HG02763 (cell line): ENCODE results near the gene NME7.
"Not testable (repeated sequence)": the region's sequence is repeated elsewhere in the genome, so short reads cannot be mapped to it uniquely, and the experiment has no call there.

Experiments used
- ATAC-seq: cut with Tn5 transposase; IDR thresholded peaks from one replicate; pipeline ENCODE4 v1.9.1; 2021; ENCODE audit warnings: mild to moderate bottlenecking, moderate library complexity; ENCODE audit not compliant: unreplicated experiment

Gene NME7

DNA sequence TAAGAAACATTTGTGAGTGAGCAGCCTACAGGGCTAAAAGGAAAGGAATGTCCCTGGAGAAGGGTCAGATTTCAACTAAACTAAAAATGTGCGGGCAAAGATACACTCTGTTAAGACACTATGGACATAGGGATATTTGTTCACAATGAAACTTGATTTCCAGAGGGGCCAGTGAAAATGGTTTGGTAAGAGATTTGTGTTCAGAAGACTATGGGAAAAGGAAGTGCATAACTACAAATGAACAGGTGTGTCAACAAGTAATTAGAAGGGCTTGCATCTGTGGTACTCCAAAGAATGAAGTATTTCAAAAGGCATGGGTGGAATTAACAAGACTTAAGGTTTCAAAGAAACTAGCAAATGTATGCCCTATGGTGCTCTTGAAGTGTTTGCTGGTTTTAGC, 60.4 kb downstream of the NME7 start:
- no peak for ATAC-seq

GRCh38 chr1:169305948-169306347, 61.6 kb downstream of the NME7 start:
- ATAC-seq = no peak

- ATAC-seq = no peak
Observed at GRCh38 chr1:169305356-169305755, 62.2 kb downstream of the NME7 start.

- no peak for ATAC-seq
Observed at GRCh38 chr1:169300854-169301253, 66.7 kb downstream of the NME7 start.

GRCh38 chr1:169298441-169298840, 69.2 kb downstream of the NME7 start:
- ATAC-seq = no peak

DNA sequence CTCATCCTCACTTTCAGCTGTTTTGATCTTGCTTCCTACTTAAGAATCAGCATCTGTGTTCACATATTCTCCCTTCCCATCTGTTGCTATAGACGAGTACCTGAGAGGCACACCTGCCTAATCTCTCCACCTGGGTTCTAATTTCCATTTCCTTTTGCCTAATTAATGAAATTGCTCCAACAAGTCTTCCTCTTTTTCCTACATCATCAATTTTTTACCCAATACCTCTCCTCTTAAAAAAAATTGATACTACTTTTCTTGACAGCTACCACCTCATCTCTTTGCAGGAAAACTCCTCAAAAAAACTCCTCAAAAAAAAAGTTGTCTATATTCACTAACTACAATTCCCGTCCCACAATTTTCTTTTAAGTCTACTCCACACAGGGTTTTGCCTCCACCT, 71.8 kb downstream of the NME7 start:
- no peak for ATAC-seq

- ATAC-seq = no peak
Observed at GRCh38 chr1:169295425-169295824, 72.2 kb downstream of the NME7 start.

DNA sequence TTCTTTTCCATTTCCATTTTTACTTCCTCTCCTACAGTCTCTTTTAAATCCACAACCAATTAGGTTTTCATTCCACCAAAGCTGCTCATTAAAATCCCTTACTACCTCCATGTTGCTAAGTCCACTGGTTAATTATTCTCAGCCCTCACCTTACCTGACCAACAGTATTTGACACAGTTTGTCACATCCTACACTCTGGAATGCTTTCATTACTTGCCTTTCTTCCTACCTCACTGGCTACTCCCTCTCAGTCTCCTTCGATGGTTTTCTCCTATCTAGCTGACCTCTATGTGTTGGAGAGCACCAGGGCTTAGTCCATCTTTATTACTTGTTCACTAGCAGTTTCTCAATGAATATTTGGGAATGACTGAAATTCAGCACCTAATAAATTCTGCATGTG, 78.6 kb downstream of the NME7 start:
- ATAC-seq = no peak

GRCh38 chr1:169288011-169288414, 79.6 kb downstream of the NME7 start:
- ATAC-seq = no peak

GRCh38 chr1:169287280-169287679, 80.3 kb downstream of the NME7 start:
- no peak for ATAC-seq

- ATAC-seq = not testable (repeated sequence)
Observed at GRCh38 chr1:169281562-169281961, 86.0 kb downstream of the NME7 start.

GRCh38 chr1:169271098-169271497, 96.5 kb downstream of the NME7 start:
- no peak for ATAC-seq

- no peak for ATAC-seq
Observed at GRCh38 chr1:169266133-169266532, 101.5 kb downstream of the NME7 start.

DNA sequence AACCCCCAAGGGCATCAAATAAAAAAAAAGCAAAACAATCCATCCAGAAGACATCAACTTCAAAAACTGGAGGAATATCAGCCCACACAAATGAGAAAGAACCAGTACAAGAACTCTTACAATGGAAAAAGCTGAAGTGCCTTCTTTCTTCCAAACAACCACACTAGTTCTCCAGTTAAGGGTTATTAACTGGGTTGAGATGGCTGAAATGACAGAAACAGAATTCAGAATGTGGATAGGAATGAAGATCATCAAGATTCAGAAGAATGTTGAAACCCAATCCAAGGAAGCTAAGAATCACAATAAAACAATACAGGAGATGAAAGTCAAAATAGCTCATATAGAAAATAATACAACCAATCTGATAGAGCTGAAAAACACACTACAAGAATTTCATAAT, 104.5 kb downstream of the NME7 start:
- no peak for ATAC-seq

DNA sequence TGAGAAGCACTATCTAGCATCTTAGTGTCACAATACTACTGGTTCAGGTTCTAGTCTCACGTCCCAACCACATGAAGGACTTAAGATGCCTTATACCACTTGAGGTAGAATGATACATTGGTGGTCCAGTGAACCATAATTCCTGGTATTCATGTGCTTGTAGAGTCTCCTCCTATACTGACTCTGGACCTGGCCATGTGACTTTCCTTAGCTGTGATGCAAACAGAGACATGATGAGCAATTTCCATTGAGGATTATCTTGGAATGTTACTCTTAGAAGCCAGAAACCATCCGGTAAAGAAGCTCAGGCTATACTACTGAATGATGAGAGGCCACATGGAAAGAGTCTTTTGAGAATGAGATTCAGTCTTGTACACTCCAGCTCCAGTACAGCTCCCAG, 105.7 kb downstream of the NME7 start:
- ATAC-seq = no peak

DNA sequence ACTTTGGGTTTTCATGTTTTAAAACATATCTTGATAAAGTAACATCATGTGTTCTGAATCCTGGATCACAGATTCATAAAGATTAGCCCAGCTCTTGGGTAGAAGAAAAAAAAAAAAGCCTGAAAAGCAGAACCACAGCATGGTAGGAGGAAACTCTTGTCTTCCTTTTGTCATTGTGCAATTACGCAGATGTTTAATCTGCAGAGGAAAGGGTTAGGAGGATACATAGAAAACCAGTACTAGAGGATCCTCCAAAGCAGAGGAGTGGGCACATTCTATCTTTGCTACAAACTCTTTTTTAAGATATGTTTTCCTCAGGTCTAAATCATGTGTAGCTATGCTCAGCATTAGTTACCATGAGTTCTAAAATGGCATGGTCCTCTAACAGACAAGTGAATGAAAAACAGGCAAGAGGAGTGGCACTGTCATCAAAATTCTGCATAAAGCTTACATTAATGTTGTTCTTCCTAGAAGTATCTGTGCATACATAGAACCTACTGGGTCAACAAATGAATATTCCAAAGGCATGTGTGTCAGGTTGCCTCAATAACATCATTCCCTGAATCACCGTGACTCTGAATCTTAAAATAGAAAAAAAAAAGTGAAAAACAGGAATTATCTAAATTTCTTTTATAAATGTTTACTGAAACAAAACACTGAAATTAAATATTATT, 107.0 kb downstream of the NME7 start:
- no peak for ATAC-seq

- no peak for ATAC-seq
Observed at GRCh38 chr1:169259816-169260215, 107.8 kb downstream of the NME7 start.

DNA sequence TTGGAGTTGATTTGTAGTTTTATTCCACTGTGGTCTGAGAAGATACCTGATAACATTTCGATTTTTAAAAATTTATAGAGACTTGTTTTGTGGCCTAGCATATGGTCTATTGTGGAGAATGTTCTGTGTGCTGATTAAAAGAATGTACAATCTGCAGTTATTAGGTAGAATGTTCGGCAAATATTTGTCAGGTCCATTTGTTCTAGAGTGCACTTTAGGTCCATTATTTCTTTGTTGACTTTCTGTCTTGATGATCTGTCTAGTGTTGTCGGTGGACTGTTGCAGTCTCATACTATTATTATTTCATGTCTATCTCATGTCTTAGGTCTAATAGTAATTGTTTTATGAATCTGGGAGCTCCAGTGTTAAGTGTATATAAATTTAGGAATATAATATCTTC, 116.8 kb downstream of the NME7 start:
- ATAC-seq = no peak

DNA sequence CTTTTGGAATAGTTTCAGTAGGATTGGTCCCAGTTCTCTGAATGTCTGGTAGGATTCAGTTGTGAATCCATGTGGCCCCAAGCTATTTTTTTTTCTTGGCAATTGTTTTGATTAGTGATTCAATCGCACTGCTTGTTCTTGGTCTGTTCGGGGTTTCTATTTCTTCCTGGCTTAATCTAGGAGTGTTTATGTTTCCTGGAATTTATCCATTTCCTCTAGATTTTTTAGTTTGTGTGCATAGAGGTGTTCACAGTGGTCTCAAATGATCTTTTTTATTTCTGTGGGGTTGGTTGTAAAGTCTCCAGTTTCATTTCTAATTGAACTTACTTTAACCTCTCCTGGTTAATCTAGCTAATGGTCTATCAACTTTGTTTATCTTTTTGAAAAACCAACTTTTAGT, 117.6 kb downstream of the NME7 start:
- ATAC-seq = no peak

DNA sequence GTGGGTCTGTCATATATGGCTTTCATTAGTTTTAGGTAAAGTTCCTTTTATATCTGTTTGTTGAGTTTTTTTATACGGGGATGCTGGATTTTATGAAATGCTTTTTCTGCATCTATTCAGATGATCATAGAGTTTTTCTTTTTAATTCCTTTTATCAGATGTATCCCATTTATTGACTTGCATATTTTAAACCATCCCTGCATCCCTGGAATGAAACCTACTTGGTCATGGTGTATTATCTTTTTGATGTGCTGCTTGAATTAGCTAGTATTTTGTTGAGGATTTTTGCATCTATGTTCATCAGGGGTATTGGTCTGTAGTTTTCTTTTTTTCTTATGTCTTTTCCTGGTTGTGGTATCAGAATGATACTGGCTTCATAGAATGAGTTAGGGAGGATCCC, 118.0 kb downstream of the NME7 start:
- ATAC-seq = no peak

- ATAC-seq = no peak
Observed at GRCh38 chr1:169245706-169246105, 121.9 kb downstream of the NME7 start.

- no peak for ATAC-seq
Observed at GRCh38 chr1:169240449-169241232, 127.0 kb downstream of the NME7 start.

DNA sequence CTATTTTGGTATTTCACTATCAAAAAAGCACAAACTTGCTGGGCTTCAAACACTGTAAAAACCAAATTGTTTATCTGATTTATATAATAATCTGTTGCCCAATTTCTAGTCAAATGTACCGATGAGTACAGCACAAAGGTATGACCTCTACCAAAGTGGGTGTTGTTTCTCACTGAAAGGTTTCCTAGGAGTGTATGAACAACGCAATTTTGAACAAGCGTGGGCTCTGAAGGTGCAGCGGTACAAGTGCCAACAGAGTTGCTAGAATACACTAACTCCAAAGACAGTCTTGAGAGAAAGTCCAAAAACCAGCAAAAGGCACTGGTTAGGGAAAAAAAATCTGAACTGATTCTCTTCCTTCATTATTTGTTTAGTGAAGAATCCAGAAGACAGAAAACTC, 130.7 kb downstream of the NME7 start:
- ATAC-seq = no peak
